H1 (cell line): ENCODE data around the gene ARHGAP5. TPM values are rescaled to one million over a fixed set of nuclear protein-coding genes. Genes with fewer than 3 reads are reported as not detected.

Experiments used
- CTCF ChIA-PET: fragments of 300-600 bp; sonication (Branson Sonifier 250); formaldehyde crosslinking; loops from one replicate; lab custom pipeline; 2021; ENCODE audit not compliant: partially characterized antibody; lab: Charles Lee
- POLR2A ChIA-PET: fragments of 300-600 bp; sonication (Branson Sonifier 250); formaldehyde crosslinking; loops from one replicate; lab custom pipeline; 2021; ENCODE audit warnings: inconsistent platforms; ENCODE audit not compliant: partially characterized antibody; lab: Charles Lee
- DNase-seq, 2 experiments: peaks; one replicate each; pipeline versions ENCODE4 v3.0.0 to v3.0.0-alpha.2; 2010 to 2022; ENCODE audit warnings: low spot score in 2 of 2, low read depth in 1 of 2, mixed read lengths in 1 of 2
- FAIRE-seq: peaks from 2 replicates; lab custom pipeline; 2011; peaks lifted over from hg19 to GRCh38; lab: Jason Lieb, UNC
- H2AFZ ChIP-seq: 2 replicates; pipeline ENCODE4 v1.8.1; 2012; ENCODE audit warnings: low read length, inconsistent platforms
- H2AK5ac ChIP-seq: 2 replicates; pipeline ENCODE4 v1.6.1; 2013; ENCODE audit warnings: low read depth, low read length
- H2BK120ac ChIP-seq: replicated peaks from 2 replicates; pipeline ENCODE3; 2013; ENCODE audit warnings: low read depth, low read length, inconsistent platforms
- H2BK12ac ChIP-seq: 2 replicates; pipeline ENCODE4 v1.6.1; 2013; ENCODE audit warnings: low read depth, low read length
- H2BK15ac ChIP-seq: 2 replicates; pipeline ENCODE4 v1.6.1; 2013; ENCODE audit warnings: low read length
- H2BK20ac ChIP-seq: 2 replicates; pipeline ENCODE4 v1.6.1; 2013; ENCODE audit warnings: low read length
- H2BK5ac ChIP-seq: 2 replicates; pipeline ENCODE4 v1.6.1; 2013; ENCODE audit warnings: low read depth, low read length
- H3K14ac ChIP-seq: 2 replicates; pipeline ENCODE4 v1.6.1; 2013; ENCODE audit warnings: inconsistent platforms; ENCODE audit not compliant: insufficient read length
- H3K18ac ChIP-seq: 2 replicates; pipeline ENCODE4 v1.6.1; 2013; ENCODE audit warnings: low read length; ENCODE audit errors: extremely low read depth
- H3K23ac ChIP-seq: 2 replicates; pipeline ENCODE4 v1.6.1; 2013; ENCODE audit warnings: inconsistent platforms; ENCODE audit not compliant: insufficient read length
- H3K23me2 ChIP-seq: 2 replicates; pipeline ENCODE4 v1.6.1; 2013; ENCODE audit warnings: low read depth, low read length
- H3K27ac ChIP-seq: 2 replicates; pipeline ENCODE4 v1.6.1; 2011; ENCODE audit warnings: low read depth, low read length, inconsistent platforms
- H3K27me3 ChIP-seq, 4 experiments: replicated peaks in 1 of 4; 1 replicate in 1 of 4; 2 replicates in 3 of 4; pipeline versions ENCODE4 v1.6.1 to v1.8.1; 2011 to 2013; ENCODE audit warnings: low read length in 3 of 4, mild to moderate bottlenecking in 3 of 4, inconsistent platforms in 2 of 4, mixed read lengths in 2 of 4, moderate library complexity in 1 of 4; ENCODE audit not compliant: control insufficient read depth in 3 of 4, insufficient read depth in 3 of 4; ENCODE audit errors: extremely low read depth in 1 of 4
- H3K36me3 ChIP-seq, 4 experiments: 2 replicates each; pipeline versions ENCODE4 v1.6.1 to v1.8.1; 2011 to 2013; ENCODE audit warnings: mild to moderate bottlenecking in 4 of 4, low read length in 3 of 4, moderate library complexity in 2 of 4, control low read depth in 1 of 4, inconsistent platforms in 1 of 4; ENCODE audit not compliant: insufficient read depth in 4 of 4, control insufficient read depth in 2 of 4
- H3K4ac ChIP-seq: replicated peaks from 2 replicates; pipeline ENCODE3; 2013; ENCODE audit warnings: low read length, low read depth, mixed read lengths, inconsistent platforms; ENCODE audit not compliant: insufficient read length
- H3K4me1 ChIP-seq, 4 experiments: replicated peaks in 1 of 4; 1 replicate in 1 of 4; 2 replicates in 3 of 4; pipeline versions ENCODE4 v1.6.1 to v1.8.1; 2011 to 2013; ENCODE audit warnings: low read length in 3 of 4, inconsistent platforms in 2 of 4, mixed read lengths in 1 of 4; ENCODE audit not compliant: insufficient read depth in 4 of 4, control insufficient read depth in 3 of 4
- H3K4me2 ChIP-seq, 2 experiments: 2 replicates each; pipeline versions ENCODE4 v1.6.1 to v1.8.1; 2011 to 2013; ENCODE audit warnings: low read depth in 2 of 2, low read length in 2 of 2, control low read depth in 1 of 2, inconsistent platforms in 1 of 2, mild to moderate bottlenecking in 1 of 2; ENCODE audit not compliant: insufficient read depth in 1 of 2
- H3K4me3 ChIP-seq, 4 experiments: fragments of 200-600, 300-600 bp in 1 of 4; sonication (generic), shearing (Covaris generic), sonication (Bioruptor Twin) in 1 of 4; 2 replicates each; pipeline versions ENCODE4 v1.5.1 to v1.8.1; 2011 to 2016; ENCODE audit warnings: low read length in 4 of 4, low read depth in 3 of 4, control low read depth in 2 of 4, inconsistent platforms in 2 of 4, mild to moderate bottlenecking in 2 of 4, mixed read lengths in 1 of 4, moderate library complexity in 1 of 4; ENCODE audit not compliant: insufficient read depth in 2 of 4; ENCODE audit errors: extremely low read depth in 1 of 4
- H3K56ac ChIP-seq: replicated peaks from 2 replicates; pipeline ENCODE3; 2013; ENCODE audit warnings: low read depth, mild to moderate bottlenecking, mixed read lengths, low read length, inconsistent platforms; ENCODE audit not compliant: insufficient read length
- H3K79me1 ChIP-seq: 2 replicates; pipeline ENCODE4 v1.6.1; 2013; ENCODE audit warnings: low read depth, low read length, control low read depth
- H3K79me2 ChIP-seq, 2 experiments: 2 replicates each; pipeline versions ENCODE4 v1.6.1 to v1.8.1; 2012 to 2013; ENCODE audit warnings: low read length in 2 of 2, mild to moderate bottlenecking in 2 of 2, inconsistent platforms in 1 of 2; ENCODE audit not compliant: insufficient read depth in 2 of 2, control insufficient read depth in 1 of 2
- H3K9ac ChIP-seq, 4 experiments: replicated peaks in 1 of 4; 1 replicate in 1 of 4; 2 replicates in 3 of 4; pipeline versions ENCODE4 v1.6.1 to v1.8.1; 2011 to 2013; ENCODE audit warnings: low read depth in 3 of 4, low read length in 3 of 4, control low read depth in 2 of 4, mild to moderate bottlenecking in 2 of 4, moderate library complexity in 2 of 4, inconsistent platforms in 1 of 4; ENCODE audit errors: extremely low read depth in 1 of 4
- H3K9me3 ChIP-seq, 2 experiments: 2 replicates each; pipeline versions ENCODE4 v1.6.1 to v1.8.1; 2012 to 2013; ENCODE audit warnings: mild to moderate bottlenecking in 2 of 2, moderate library complexity in 2 of 2, control low read depth in 1 of 2, inconsistent platforms in 1 of 2, low read depth in 1 of 2, low read length in 1 of 2, mixed read lengths in 1 of 2; ENCODE audit not compliant: insufficient read depth in 2 of 2
- H4K20me1 ChIP-seq, 2 experiments: replicated peaks in 1 of 2; 2 replicates each; pipeline versions ENCODE3 to v1.8.1; 2011 to 2013; ENCODE audit warnings: inconsistent platforms in 2 of 2, low read length in 2 of 2, mild to moderate bottlenecking in 1 of 2; ENCODE audit not compliant: insufficient read depth in 2 of 2, control insufficient read depth in 1 of 2
- H4K5ac ChIP-seq: 2 replicates; pipeline ENCODE4 v1.6.1; 2013; ENCODE audit warnings: low read length, low read depth, mixed read lengths, inconsistent platforms; ENCODE audit not compliant: insufficient read length
- H4K8ac ChIP-seq: 2 replicates; pipeline ENCODE4 v1.8.0; 2013; ENCODE audit warnings: mild to moderate bottlenecking, moderate library complexity, low read length, inconsistent platforms; ENCODE audit not compliant: insufficient read depth; ENCODE audit errors: extremely low read depth
- H4K91ac ChIP-seq: replicated peaks from 2 replicates; pipeline ENCODE3; 2013; ENCODE audit warnings: low read length, mixed read lengths, inconsistent platforms; ENCODE audit not compliant: insufficient read length
- GABPA ChIP-seq: IDR thresholded peaks from 2 replicates; pipeline ENCODE4 v1.6.1; 2011; ENCODE audit warnings: mild to moderate bottlenecking, low read length, moderate library complexity, borderline replicate concordance; ENCODE audit not compliant: insufficient read depth
- JUN ChIP-seq: IDR thresholded peaks from 2 replicates; pipeline ENCODE4 v1.6.1; 2011; ENCODE audit warnings: low read depth, mild to moderate bottlenecking, improper control_type of control experiment, low read length
- WGBS, 2 experiments: shearing (Covaris generic) in 1 of 2; methylation state at CpG; one replicate each; pipeline versions ENCODE4 v1.1.6 to v1.1.7; 2013 to 2015; ENCODE audit warnings: low lambda C conversion rate in 2 of 2, mixed read lengths in 2 of 2, inconsistent platforms in 1 of 2, low coverage in 1 of 2, missing lambda C conversion rate in 1 of 2; ENCODE audit not compliant: insufficient replicate concordance in 2 of 2, insufficient coverage in 1 of 2, insufficient read length in 1 of 2; ENCODE audit errors: extremely low coverage in 1 of 2, missing lambda C conversion rate in 1 of 2; 5-methylcytosine and 5-hydroxymethylcytosine counted together
- polyA plus RNA-seq, 7 experiments: library from polyadenylated mRNA; depleted of rRNA in 3 of 7; stranded (reverse) in 5 of 7; unstranded in 2 of 7; fragments of >200 nt in 5 of 7; fragments of 200-250 nt in 2 of 7; gene quantifications; 1 replicate in 5 of 7; 2 replicates in 1 of 7; 4 replicates in 1 of 7; pipeline versions ENCODE4 v1.2.1 to v1.2.3, GENCODE V29; 2011 to 2013; ENCODE audit warnings: missing spikeins in 2 of 7, mixed read lengths in 2 of 7
- total RNA-seq: library from RNA; stranded (reverse); fragmentation: NEBNext Ultra II Directional; extraction: Animal tissue kit (Norgen Biotek cat#: 25700); gene quantifications from 2 replicates; pipeline ENCODE4 v1.2.1, GENCODE V29; 2021
- TF ChIP-seq, protein P1 (sequence below): IDR thresholded peaks from 2 replicates; pipeline ENCODE4 v1.6.1; 2012; ENCODE audit warnings: low read length, inconsistent platforms

The ARHGAP5 gene
- total and polyA plus RNA-seq, 2 of the 8 experiments (the other 6 are each of a cell fraction or from before 2014, with no cell fraction given), result 7.8 to 77.3 TPM

DNA sequence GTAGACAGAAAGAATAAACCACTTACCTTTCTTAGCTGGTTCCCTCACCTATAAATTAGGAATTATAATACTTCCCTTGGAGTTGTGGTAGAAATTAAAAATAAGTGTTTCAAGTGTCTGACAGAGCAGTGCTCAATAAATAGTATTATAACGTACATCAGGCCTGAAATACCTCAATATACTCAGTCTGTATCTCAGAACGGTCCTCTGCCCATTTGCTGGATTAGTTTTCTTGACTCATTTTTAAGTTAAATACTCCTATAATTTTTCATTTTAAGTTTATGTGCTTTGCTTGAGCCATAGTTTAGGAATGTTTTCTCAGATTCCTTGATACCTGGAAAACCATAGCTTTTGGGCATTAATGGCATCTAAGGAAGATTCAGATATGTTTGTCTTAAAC, 22.4 kb downstream of the ARHGAP5 start:
- no peak overlapping the region for H2AFZ ChIP-seq
- no peak overlapping the region for H3K14ac ChIP-seq
- no peaks in the 10 kb centered on the region for H4K20me1 ChIP-seq
- no peak overlapping the region for H2BK15ac ChIP-seq
- 91% methylated on average over 2 of the region's 2 CpGs; no CpG with 5 or more reads in 1 of the 2 experiments for WGBS, 2 experiments
- H3K9ac ChIP-seq, result no peak overlapping the region
- H3K4me3 ChIP-seq, result no peak overlapping the region
- H3K4me1 ChIP-seq, result no peaks in the 10 kb centered on the region; a peak in 1 of 7 replicates
- no peaks in the 10 kb centered on the region for H3K9me3 ChIP-seq
- no peak overlapping the region for H2AK5ac ChIP-seq
- no peak overlapping the region for H3K27ac ChIP-seq
- H3K56ac ChIP-seq, result no peak overlapping the region
- H3K36me3 ChIP-seq, result peaks cover 0 to 8% (median 0%) of the 10 kb centered on the region in 4 experiments; a peak in 1 of 8 replicates
- H3K23me2 ChIP-seq, result no peaks in the 10 kb centered on the region
- H3K4ac ChIP-seq, result no peak overlapping the region
- H4K8ac ChIP-seq, result no peak overlapping the region
- no peak overlapping the region for H2BK20ac ChIP-seq
- H2BK12ac ChIP-seq, result no peak overlapping the region
- DNase-seq, result no peak
- H3K79me2 ChIP-seq, result peaks cover 0 to 91% of the 10 kb centered on the region in 2 experiments; a peak in 2 of 4 replicates
- no peaks in the 10 kb centered on the region for H3K27me3 ChIP-seq
- H2BK120ac ChIP-seq, result no peak overlapping the region
- H3K4me2 ChIP-seq, result no peak overlapping the region
- ChIA-PET CTCF (no interaction called here), POLR2A (no interaction called here)
- FAIRE-seq, result no peak
- no peak overlapping the region for H4K5ac ChIP-seq
- H3K23ac ChIP-seq, result no peak overlapping the region
- peaks cover 3% of the 10 kb centered on the region; the same call in 1 of the 2 replicates for H3K79me1 ChIP-seq
- H3K18ac ChIP-seq, result no peak overlapping the region
- H4K91ac ChIP-seq, result no peak overlapping the region
- no peak overlapping the region for H2BK5ac ChIP-seq
- TF ChIP-seq JUN (no peak), GABPA (no peak)
- TF ChIP-seq, protein P1, sequence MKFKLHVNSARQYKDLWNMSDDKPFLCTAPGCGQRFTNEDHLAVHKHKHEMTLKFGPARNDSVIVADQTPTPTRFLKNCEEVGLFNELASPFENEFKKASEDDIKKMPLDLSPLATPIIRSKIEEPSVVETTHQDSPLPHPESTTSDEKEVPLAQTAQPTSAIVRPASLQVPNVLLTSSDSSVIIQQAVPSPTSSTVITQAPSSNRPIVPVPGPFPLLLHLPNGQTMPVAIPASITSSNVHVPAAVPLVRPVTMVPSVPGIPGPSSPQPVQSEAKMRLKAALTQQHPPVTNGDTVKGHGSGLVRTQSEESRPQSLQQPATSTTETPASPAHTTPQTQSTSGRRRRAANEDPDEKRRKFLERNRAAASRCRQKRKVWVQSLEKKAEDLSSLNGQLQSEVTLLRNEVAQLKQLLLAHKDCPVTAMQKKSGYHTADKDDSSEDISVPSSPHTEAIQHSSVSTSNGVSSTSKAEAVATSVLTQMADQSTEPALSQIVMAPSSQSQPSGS, result no peak
